ENCODE data around the gene MRPL27. TPM values are rescaled to one million over a fixed set of nuclear protein-coding genes. Genes with fewer than 3 reads are reported as not detected.

Gene MRPL27
- total RNA-seq = 54.5 and 68.1 TPM in 2 replicates

DNA sequence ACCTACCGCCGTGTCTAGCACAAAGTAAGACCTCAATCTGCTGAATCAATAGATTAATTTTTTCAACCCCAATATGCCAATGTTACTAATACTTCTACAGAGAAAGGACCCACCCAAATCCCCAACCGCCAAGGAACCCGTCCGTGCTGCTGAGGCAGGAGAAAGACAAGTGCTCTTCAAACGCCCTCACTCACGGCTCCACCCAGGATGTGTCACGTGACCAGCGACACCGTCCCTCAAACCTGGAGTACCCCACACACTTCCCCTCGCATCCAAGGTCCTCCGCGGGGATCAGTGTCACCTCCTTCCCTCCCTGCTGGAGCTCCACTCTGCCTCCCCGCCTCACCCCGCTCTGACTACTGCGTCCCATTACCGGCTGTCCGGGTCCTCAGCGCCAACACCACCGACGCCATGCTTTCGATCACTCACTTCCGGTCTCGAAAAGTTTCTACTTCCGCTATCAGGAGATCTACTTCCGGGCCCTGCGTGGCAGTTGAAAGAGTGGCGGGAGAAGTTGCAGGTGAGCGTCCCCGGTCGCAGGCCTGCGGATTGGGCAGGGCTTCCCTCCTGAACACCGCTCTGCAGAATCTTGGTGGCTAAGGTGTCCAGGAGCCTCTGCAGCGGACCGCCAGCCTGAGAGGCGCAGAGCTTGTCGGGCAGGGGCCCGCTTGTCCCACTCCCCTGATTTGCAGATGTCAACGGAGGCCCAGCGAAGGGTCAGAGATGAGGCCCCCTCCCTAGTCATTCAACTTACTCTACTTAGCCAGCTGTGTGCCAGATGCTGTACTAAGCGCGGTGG lies at the start of gene MRPL27, which contains the start of gene EME1:
Gene MRPL27 (minus strand): TSS at position 427 of the 799 bp plus-strand sequence. CDS start 14 bp downstream, at position 413.
Gene EME1 (plus strand): TSS at position 472 of the 799 bp plus-strand sequence. CDS start 1,980 bp downstream, outside the sequence.

DNA sequence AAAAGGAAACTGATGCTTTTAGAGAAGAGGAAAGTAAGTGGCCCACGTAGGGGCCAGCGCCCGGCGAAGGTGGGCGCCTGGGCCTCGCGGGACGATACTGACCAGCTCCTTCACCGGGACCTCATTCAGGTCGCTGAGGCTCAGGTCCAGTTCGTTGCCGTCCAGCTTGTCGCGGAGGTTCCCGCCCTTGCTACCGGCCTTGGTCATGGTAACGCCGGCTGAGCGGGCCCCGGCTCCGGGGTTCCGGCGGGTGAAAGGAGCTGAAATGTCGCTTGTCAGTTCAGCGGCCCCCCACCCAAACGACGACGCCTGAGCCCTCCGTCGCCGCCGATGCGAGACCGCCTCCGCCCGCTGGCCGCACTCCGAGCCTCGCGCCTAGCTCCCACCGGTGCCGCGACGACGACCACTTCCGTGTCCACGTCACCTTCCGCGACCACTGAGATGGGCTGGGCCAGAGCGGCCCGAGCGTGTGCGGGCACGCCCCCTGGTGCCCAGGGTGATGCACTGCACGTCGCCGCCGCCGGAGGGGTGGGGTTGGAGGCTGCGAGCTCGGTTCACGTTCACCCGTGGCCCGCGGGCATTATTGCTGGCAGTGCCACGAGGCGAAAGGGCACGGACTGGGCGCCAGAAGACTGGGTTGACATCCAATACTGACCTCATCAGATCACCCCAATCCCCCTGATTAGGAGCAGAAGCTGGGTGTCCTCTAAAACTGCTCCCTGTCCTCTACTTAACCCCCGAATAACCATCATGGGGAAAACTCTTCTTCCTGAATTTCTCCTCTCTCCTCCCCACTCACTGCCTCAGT lies 24.3 kb upstream of the MRPL27 start, which contains the start of gene LRRC59:
Gene LRRC59 (minus strand): TSS at position 413 of the 808 bp plus-strand sequence. CDS start 206 bp downstream, at position 207.

GRCh38 chr17:50345432-50346312 lies 27.3 kb downstream of the MRPL27 start, which contains the start of gene XYLT2:
Gene XYLT2 (plus strand): TSS chr17:50346126. CDS start chr17:50346141, 15 bp downstream.

Other genes with a start within 250 kb of the MRPL27 start
- 2.8 and 5.0 TPM in 2 replicates for gene SAMD14, start 243.0 kb downstream of the MRPL27 start, total RNA-seq
- 30.9 and 46.6 TPM in 2 replicates for gene PPP1R9B, start 222.5 kb downstream of the MRPL27 start, total RNA-seq
- 0.75 TPM in 1 of 2 replicates, not detected in the other for gene SGCA, start 207.2 kb downstream of the MRPL27 start, total RNA-seq
- 1.2 and 725 TPM in 2 replicates for gene COL1A1, start 171.6 kb downstream of the MRPL27 start, total RNA-seq
- not detected in 2 replicates for gene TMEM92, start 98.7 kb downstream of the MRPL27 start, total RNA-seq
- 28.8 and 39.6 TPM in 2 replicates for gene XYLT2, start 27.1 kb downstream of the MRPL27 start, total RNA-seq
- 3.6 and 4.0 TPM in 2 replicates for gene EME1, start within 50 bp of the MRPL27 start, total RNA-seq
- gene LRRC59, start 24.3 kb upstream of the MRPL27 start, total RNA-seq = 162 and 203 TPM in 2 replicates
- gene ACSF2, start 53.0 kb upstream of the MRPL27 start, total RNA-seq = 13.8 and 17.3 TPM in 2 replicates
- gene CHAD, start 95.7 kb upstream of the MRPL27 start, total RNA-seq = not detected in 2 replicates
- 17.4 and 18.9 TPM in 2 replicates for gene RSAD1, start 105.7 kb upstream of the MRPL27 start, total RNA-seq
- gene MYCBPAP, start 135.3 kb upstream of the MRPL27 start, total RNA-seq = 0.18 and 1.1 TPM in 2 replicates
- gene EPN3, start 159.6 kb upstream of the MRPL27 start, total RNA-seq = under 0.01 and 0.09 TPM in 2 replicates
- gene SPATA20, start 174.0 kb upstream of the MRPL27 start, total RNA-seq = 37.8 and 41.0 TPM in 2 replicates
- gene CACNA1G, start 187.5 kb upstream of the MRPL27 start, total RNA-seq = not detected in 2 replicates